Fibroblast of villous mesenchyme (primary cell): ENCODE results near the gene AGXT2. TPM values are rescaled to one million over a fixed set of nuclear protein-coding genes. Genes with fewer than 3 reads are reported as not detected.
"Not testable (repeated sequence)": the region's sequence is repeated elsewhere in the genome, so short reads cannot be mapped to it uniquely, and the experiment has no call there.

Experiments
- DNase-seq: peaks from one replicate; pipeline ENCODE4 v3.0.0-alpha.2; 2010; ENCODE audit warnings: low read depth
- H3K4me3 ChIP-seq: 2 replicates; pipeline ENCODE4 v1.5.1; 2011; ENCODE audit warnings: low read depth, mild to moderate bottlenecking, low read length
- total RNA-seq: library from RNA; depleted of rRNA; stranded (reverse); fragments of >200 nt; gene quantifications from 2 replicates; pipeline ENCODE4 v1.2.3, GENCODE V29; 2012
- TF ChIP-seq, protein P1 (sequence below): IDR thresholded peaks from 2 replicates; pipeline ENCODE4 v1.5.1; 2012; ENCODE audit warnings: low read depth, mild to moderate bottlenecking, low read length; ENCODE audit not compliant: insufficient read depth

The AGXT2 gene
- total RNA-seq, 1 donor, result not detected

- no peak overlapping the region for H3K4me3 ChIP-seq
- TF ChIP-seq, protein P1, sequence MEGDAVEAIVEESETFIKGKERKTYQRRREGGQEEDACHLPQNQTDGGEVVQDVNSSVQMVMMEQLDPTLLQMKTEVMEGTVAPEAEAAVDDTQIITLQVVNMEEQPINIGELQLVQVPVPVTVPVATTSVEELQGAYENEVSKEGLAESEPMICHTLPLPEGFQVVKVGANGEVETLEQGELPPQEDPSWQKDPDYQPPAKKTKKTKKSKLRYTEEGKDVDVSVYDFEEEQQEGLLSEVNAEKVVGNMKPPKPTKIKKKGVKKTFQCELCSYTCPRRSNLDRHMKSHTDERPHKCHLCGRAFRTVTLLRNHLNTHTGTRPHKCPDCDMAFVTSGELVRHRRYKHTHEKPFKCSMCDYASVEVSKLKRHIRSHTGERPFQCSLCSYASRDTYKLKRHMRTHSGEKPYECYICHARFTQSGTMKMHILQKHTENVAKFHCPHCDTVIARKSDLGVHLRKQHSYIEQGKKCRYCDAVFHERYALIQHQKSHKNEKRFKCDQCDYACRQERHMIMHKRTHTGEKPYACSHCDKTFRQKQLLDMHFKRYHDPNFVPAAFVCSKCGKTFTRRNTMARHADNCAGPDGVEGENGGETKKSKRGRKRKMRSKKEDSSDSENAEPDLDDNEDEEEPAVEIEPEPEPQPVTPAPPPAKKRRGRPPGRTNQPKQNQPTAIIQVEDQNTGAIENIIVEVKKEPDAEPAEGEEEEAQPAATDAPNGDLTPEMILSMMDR, result no peak
- no peak for DNase-seq
These were observed 64.9 kb downstream of the AGXT2 start for GRCh38 chr5:34982823-34983222.

GRCh38 chr5:34978681-34979080, 69.1 kb downstream of the AGXT2 start:
- H3K4me3 ChIP-seq, result no peak overlapping the region
- TF ChIP-seq, protein P1, result no peak
- DNase-seq, result no peak

DNA sequence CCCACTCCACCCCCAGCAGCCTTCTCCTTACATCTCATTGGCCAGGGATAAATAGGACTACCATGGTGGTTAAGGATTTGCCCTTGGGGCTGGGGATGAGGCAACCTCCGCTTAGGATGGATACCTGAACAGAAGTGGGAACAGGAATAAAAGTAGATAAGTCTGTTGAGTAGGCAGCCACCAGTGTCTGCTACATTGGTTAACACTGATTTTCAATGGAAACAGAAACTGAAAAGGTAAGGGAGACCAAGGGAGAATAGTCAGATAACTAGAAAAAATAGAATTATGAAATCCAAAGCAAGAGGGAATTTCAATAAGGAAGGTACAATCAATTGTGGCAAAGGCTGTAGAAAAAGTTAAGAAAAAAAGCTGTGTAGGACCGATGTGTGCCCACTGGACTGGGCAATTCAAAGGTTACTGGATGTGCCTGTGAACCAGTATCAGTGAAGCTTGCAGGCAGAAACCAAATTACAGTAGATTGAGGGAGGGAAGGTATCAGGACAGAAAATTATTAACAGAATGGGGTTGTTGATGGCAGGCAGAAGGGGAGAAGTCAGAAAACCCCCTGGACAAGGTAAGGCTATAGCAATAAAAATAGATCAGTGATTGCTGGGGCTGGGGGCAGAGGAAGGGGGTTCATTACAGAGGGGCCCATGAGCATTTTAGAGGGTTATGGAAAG, 69.7 kb downstream of the AGXT2 start:
- no peak overlapping the region for H3K4me3 ChIP-seq
- TF ChIP-seq, protein P1, result no peak
- DNase-seq, result no peak

- H3K4me3 ChIP-seq, result no peak overlapping the region
- DNase-seq, result no peak
- TF ChIP-seq, protein P1, result no peak
These were observed 71.4 kb downstream of the AGXT2 start for GRCh38 chr5:34976347-34976746.

- H3K4me3 ChIP-seq, DNase-seq: not testable (repeated sequence)
These were observed 76.1 kb downstream of the AGXT2 start for GRCh38 chr5:34971655-34972054.

GRCh38 chr5:34970552-34970951, 77.2 kb downstream of the AGXT2 start:
- TF ChIP-seq, protein P1, result no peak
- DNase-seq, result no peak
- H3K4me3 ChIP-seq, result no peak overlapping the region

- TF ChIP-seq, protein P1, result no peak
- no peak for DNase-seq
These were observed 79.5 kb downstream of the AGXT2 start for GRCh38 chr5:34968258-34968657.

More at GRCh38 chr5:34968258-34968657, 79.5 kb downstream of the AGXT2 start:
- no peak overlapping the region for H3K4me3 ChIP-seq
